DOHH2 (cell line): ENCODE measurements around the gene CBLB.

Experiments
- H3F3A ChIP-seq: fragments of 200-600 bp; sonication (generic), shearing (Covaris generic); 2 replicates; pipeline ENCODE4 v1.6.0; 2016; ENCODE audit warnings: antibody characterized with exemption, mild to moderate bottlenecking; ENCODE audit not compliant: control insufficient read depth, insufficient read depth
- H3K27ac ChIP-seq: fragments of 200-600 bp; sonication (generic); 2 replicates; pipeline ENCODE4 v1.5.1; 2014; ENCODE audit warnings: low read depth, mild to moderate bottlenecking, low read length, moderate library complexity
- H3K27me3 ChIP-seq: fragments of 200-600 bp; sonication (generic); 2 replicates; pipeline ENCODE4 v1.6.1; 2014; ENCODE audit warnings: mild to moderate bottlenecking, low read length, mixed read lengths; ENCODE audit not compliant: control insufficient read depth
- H3K36me3 ChIP-seq: fragments of 200-600 bp; sonication (generic); 2 replicates; pipeline ENCODE4 v1.6.1; 2014; ENCODE audit warnings: mild to moderate bottlenecking, low read length, moderate library complexity, mixed read lengths; ENCODE audit not compliant: control insufficient read depth
- H3K4me1 ChIP-seq: fragments of 200-600 bp; sonication (generic); 2 replicates; pipeline ENCODE4 v1.6.1; 2014; ENCODE audit warnings: mild to moderate bottlenecking, low read length, mixed read lengths; ENCODE audit not compliant: control insufficient read depth
- H3K4me2 ChIP-seq: fragments of 200-600 bp; sonication (generic); 2 replicates; pipeline ENCODE4 v1.6.0; 2014; ENCODE audit warnings: mild to moderate bottlenecking, low read length, moderate library complexity
- H3K4me3 ChIP-seq: fragments of 200-600 bp; sonication (generic); 2 replicates; pipeline ENCODE4 v1.5.1; 2014; ENCODE audit warnings: mild to moderate bottlenecking, low read length, mixed read lengths
- H3K79me2 ChIP-seq: fragments of 200-600 bp; sonication (generic); 2 replicates; pipeline ENCODE4 v1.6.1; 2014; ENCODE audit warnings: mild to moderate bottlenecking, low read length, mixed read lengths; ENCODE audit not compliant: control insufficient read depth
- H3K9me2 ChIP-seq: fragments of 200-600 bp; sonication (generic); replicated peaks from 2 replicates; pipeline ENCODE4 v1.6.1; 2014; ENCODE audit warnings: mild to moderate bottlenecking, low read length, mixed read lengths; ENCODE audit not compliant: control insufficient read depth
- H3K9me3 ChIP-seq: fragments of 200-600 bp; sonication (generic); 2 replicates; pipeline ENCODE4 v1.6.1; 2014; ENCODE audit warnings: antibody characterized with exemption, low read length, mixed read lengths; ENCODE audit not compliant: control insufficient read depth, insufficient read depth
- H4K20me1 ChIP-seq: fragments of 200-600 bp; sonication (generic); 2 replicates; pipeline ENCODE4 v1.6.0; 2014; ENCODE audit warnings: low read depth, mild to moderate bottlenecking, antibody characterized with exemption, low read length, moderate library complexity; ENCODE audit not compliant: control insufficient read depth, insufficient read depth
- CTCF ChIP-seq: fragments of 200-600 bp; sonication (generic); IDR thresholded peaks from one replicate; pipeline ENCODE4 v1.5.1; 2014; ENCODE audit warnings: antibody characterized with exemption, mild to moderate bottlenecking, low read depth, low read length; ENCODE audit not compliant: poor library complexity, severe bottlenecking
- EZH2phosphoT487 ChIP-seq: fragments of 200-600 bp; sonication (generic); IDR thresholded peaks from 2 replicates; pipeline ENCODE4 v1.6.1; 2017; ENCODE audit warnings: borderline replicate concordance, mild to moderate bottlenecking, antibody characterized with exemption, low read length, moderate library complexity, mixed read lengths

The CBLB gene

DNA sequence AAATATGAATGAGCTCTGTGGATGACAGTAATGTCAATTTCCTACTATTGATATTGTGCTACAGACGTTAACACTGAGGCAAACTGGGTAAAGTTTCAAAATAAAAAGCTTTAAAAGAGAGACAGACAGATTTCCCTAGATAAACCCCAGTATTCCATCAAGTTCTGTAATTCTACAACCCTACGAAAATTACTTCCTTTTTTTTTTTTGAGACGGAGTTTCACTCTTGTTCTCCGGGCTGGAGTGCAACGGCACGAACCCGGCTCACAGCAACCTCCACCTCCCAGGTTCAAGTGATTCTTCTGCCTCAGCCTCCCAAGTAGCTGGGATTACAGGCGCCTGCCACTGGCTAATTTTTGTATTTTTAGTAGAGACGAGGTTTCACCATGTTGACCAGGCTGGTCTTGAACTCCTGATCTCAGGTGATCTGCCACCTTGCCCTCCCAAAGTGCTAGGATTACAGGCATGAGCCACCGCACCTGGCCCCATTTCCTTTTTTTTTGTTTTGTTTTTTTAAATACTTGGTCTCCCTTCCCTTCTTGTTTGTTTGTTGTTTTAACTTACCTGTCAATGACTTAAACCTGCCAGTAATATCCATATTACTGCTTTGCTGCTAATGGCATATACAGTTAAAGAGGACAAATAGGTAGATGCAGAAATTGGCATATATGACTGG is 57.2 kb downstream of the CBLB start:
- H3K27me3 ChIP-seq: no peaks in the 10 kb centered on the region
- H3K4me3 ChIP-seq: peak overlapping the region; percentile 28
- no peaks in the 10 kb centered on the region for H4K20me1 ChIP-seq
- peaks cover 7% of the 10 kb centered on the region; the same call in 1 of the 2 replicates for H3K36me3 ChIP-seq
- H3F3A ChIP-seq: peaks cover 6% of the 10 kb centered on the region
- peak overlapping the region; percentile 22 for H3K4me2 ChIP-seq
- no peaks in the 10 kb centered on the region for H3K9me3 ChIP-seq
- H3K27ac ChIP-seq: peak overlapping the region; percentile 14; the same call in 1 of the 2 replicates
- peaks cover 55% of the 10 kb centered on the region for H3K4me1 ChIP-seq
- TF ChIP-seq EZH2phosphoT487 (no peak), CTCF (no peak)
- H3K9me2 ChIP-seq: no peaks in the 10 kb centered on the region
- H3K79me2 ChIP-seq: peaks cover 34% of the 10 kb centered on the region

DNA sequence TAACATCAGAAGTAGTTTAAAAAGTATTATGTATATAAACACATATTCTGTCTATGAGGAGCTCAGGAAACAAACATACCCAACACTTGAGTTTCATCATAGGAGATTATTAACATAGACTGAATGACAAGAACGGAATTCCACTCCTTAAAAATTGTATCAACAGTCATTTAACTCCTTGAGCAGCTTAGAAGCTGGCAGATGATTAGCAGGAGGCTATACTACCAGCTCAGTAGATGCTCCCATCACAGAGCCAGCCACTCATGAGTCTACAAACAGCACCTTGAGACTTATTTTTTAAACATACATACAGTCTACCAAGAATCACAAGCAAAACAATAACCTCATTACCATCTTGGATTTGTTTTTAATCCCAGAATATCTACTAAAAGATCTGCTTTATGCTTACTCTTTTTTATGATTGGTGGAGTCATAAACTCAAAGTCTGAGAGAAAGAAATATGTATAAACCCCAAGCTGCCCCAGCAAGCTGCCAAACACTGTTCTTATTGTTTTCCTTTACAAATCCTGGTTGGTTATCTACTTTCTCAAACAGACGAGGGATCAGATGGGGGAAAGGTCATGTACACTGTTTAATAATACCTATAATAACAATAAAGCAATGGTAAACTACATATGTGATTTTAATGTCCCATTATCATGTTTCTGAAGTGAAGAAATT is 59.5 kb downstream of the CBLB start:
- TF ChIP-seq CTCF (no peak), EZH2phosphoT487 (no peak)
- Histone ChIP-seq H3K36me3 (peaks cover 3% of the 10 kb centered on the region; the same call in 1 of the 2 replicates), H3K4me3 (no peak overlapping the region), H4K20me1 (no peaks in the 10 kb centered on the region), H3K27me3 (no peaks in the 10 kb centered on the region), H3K9me2 (no peaks in the 10 kb centered on the region), H3K4me1 (peaks cover 36% of the 10 kb centered on the region), H3K9me3 (no peaks in the 10 kb centered on the region), H3K4me2 (no peak overlapping the region), H3K27ac (no peak overlapping the region), H3F3A (no peaks in the 10 kb centered on the region; the same call in 1 of the 2 replicates), H3K79me2 (peaks cover 29% of the 10 kb centered on the region)

- TF ChIP-seq CTCF (no peak), EZH2phosphoT487 (no peak)
- peaks cover 27% of the 10 kb centered on the region for H3K79me2 ChIP-seq
- no peak overlapping the region for H3K27ac ChIP-seq
- H3K9me2 ChIP-seq: no peaks in the 10 kb centered on the region
- H3F3A ChIP-seq: peaks cover 6% of the 10 kb centered on the region; the same call in 1 of the 2 replicates
- no peak overlapping the region for H3K4me2 ChIP-seq
- H4K20me1 ChIP-seq: no peaks in the 10 kb centered on the region
- H3K27me3 ChIP-seq: no peaks in the 10 kb centered on the region
- H3K36me3 ChIP-seq: peaks cover 3% of the 10 kb centered on the region; the same call in 1 of the 2 replicates
- H3K4me1 ChIP-seq: peaks cover 34% of the 10 kb centered on the region
- no peak overlapping the region for H3K4me3 ChIP-seq
- H3K9me3 ChIP-seq: no peaks in the 10 kb centered on the region
These were observed 61.1 kb downstream of the CBLB start for GRCh38 chr3:105807701-105808100.
